Common myeloid progenitor, CD34-positive (primary cell): Measurements from ENCODE around the gene TUBGCP6.

Source experiments
- CTCF ChIA-PET: fragments of 350-600 bp; sonication (Branson Sonifier 250); formaldehyde crosslinking; loops from one replicate; lab custom pipeline; 2021; ENCODE audit warnings: antibody characterized with exemption; lab: Charles Lee
- POLR2A ChIA-PET: fragments of 350-600 bp; sonication (Branson Sonifier 250); formaldehyde crosslinking; loops from one replicate; lab custom pipeline; 2021; ENCODE audit warnings: antibody characterized with exemption; lab: Charles Lee
- DNase-seq, 3 donors: peaks; one replicate each; pipeline versions ENCODE4 v3.0.0 to v3.0.0-alpha.2; 2013
- H3K27ac ChIP-seq, 2 experiments: 1 replicate in 1 of 2; 2 replicates in 1 of 2; pipeline ENCODE4 v1.7.0; 2013; ENCODE audit warnings: inconsistent platforms in 2 of 2, low read length in 2 of 2, mild to moderate bottlenecking in 2 of 2, low read depth in 1 of 2, moderate library complexity in 1 of 2; ENCODE audit not compliant: severe bottlenecking in 2 of 2, insufficient read depth in 1 of 2, poor library complexity in 1 of 2
- H3K27me3 ChIP-seq, 5 experiments: replicated peaks in 2 of 5; 1 replicate in 3 of 5; 2 replicates in 2 of 5; pipeline versions ENCODE4 v1.6.1 to v1.7.0; 2013; ENCODE audit warnings: low read length in 4 of 5, mild to moderate bottlenecking in 2 of 5, moderate library complexity in 2 of 5, inconsistent platforms in 1 of 5; ENCODE audit not compliant: insufficient read depth in 5 of 5, control insufficient read depth in 4 of 5
- H3K36me3 ChIP-seq, 4 experiments: 1 replicate in 2 of 4; 2 replicates in 2 of 4; pipeline versions ENCODE4 v1.6.1 to v1.7.0; 2013; ENCODE audit warnings: low read length in 3 of 4, control low read depth in 1 of 4, mild to moderate bottlenecking in 1 of 4; ENCODE audit not compliant: control insufficient read depth in 4 of 4, insufficient read depth in 4 of 4
- H3K4me1 ChIP-seq, 4 experiments: 1 replicate in 3 of 4; 2 replicates in 1 of 4; pipeline versions ENCODE4 v1.6.1 to v1.7.1; 2013; ENCODE audit warnings: low read length in 3 of 4, mild to moderate bottlenecking in 3 of 4, control low read depth in 1 of 4, inconsistent platforms in 1 of 4, moderate library complexity in 1 of 4; ENCODE audit not compliant: control insufficient read depth in 4 of 4, insufficient read depth in 4 of 4; ENCODE audit errors: control extremely low read depth in 1 of 4
- H3K4me3 ChIP-seq, 7 experiments: 1 replicate in 4 of 7; 2 replicates in 3 of 7; pipeline versions ENCODE4 v1.5.1 to v1.7.0; 2013; ENCODE audit warnings: mild to moderate bottlenecking in 7 of 7, low read length in 6 of 7, moderate library complexity in 6 of 7, inconsistent platforms in 2 of 7, low read depth in 2 of 7, control low read depth in 1 of 7; ENCODE audit not compliant: insufficient read depth in 4 of 7, control insufficient read depth in 1 of 7; ENCODE audit errors: extremely low read depth in 1 of 7
- H3K9me3 ChIP-seq, 5 experiments: 1 replicate in 4 of 5; 2 replicates in 1 of 5; pipeline versions ENCODE4 v1.6.1 to v1.7.1; 2013; ENCODE audit warnings: low read length in 4 of 5, mild to moderate bottlenecking in 2 of 5, inconsistent platforms in 1 of 5, low read depth in 1 of 5, moderate library complexity in 1 of 5; ENCODE audit not compliant: control insufficient read depth in 4 of 5, insufficient read depth in 2 of 5; ENCODE audit errors: control extremely low read depth in 1 of 5
- WGBS: methylation state at CpG from one replicate; pipeline ENCODE4 v1.1.5; 2013; ENCODE audit not compliant: insufficient coverage; 5-methylcytosine and 5-hydroxymethylcytosine counted together

TUBGCP6 gene

GRCh38 chr22:50190941-50191741 is 53.7 kb downstream of the TUBGCP6 start:
- POLR2A ChIA-PET = interaction anchor here (0.6 to 3.6 kb wide), 25 partner anchors 7 to 264 kb away, joined by 3 to 55 read pairs (median 4); partner anchors contain the start of genes HDAC10, MLC1, PANX2 and PIM3
- WGBS = under 1% methylated on average over 16 of the region's 18 CpGs
- peak; percentile 90 to 99 (median 98) for DNase-seq
- peaks cover 0 to 80% (median 72%) of the 10 kb centered on the region in 4 experiments for H3K4me1 ChIP-seq
- peak overlapping the region; percentile 89 to 93 for H3K27ac ChIP-seq
- no peaks in the 10 kb centered on the region for H3K9me3 ChIP-seq
- CTCF ChIA-PET = interaction anchor here (0.7 to 3.2 kb wide), 12 partner anchors 9 to 424 kb away, joined by 3 to 14 read pairs (median 4); partner anchors contain the start of genes MLC1 and PANX2
- peak overlapping the region in 6 of 7 experiments; percentile 23 to 70 (median 63) for H3K4me3 ChIP-seq
- no peaks in the 10 kb centered on the region for H3K27me3 ChIP-seq
- peaks cover 2 to 40% (median 18%) of the 10 kb centered on the region in 4 experiments for H3K36me3 ChIP-seq

- H3K27ac ChIP-seq = peak overlapping the region; percentile 89 to 93
- no peaks in the 10 kb centered on the region for H3K9me3 ChIP-seq
- CTCF ChIA-PET = interaction anchor here (0.7 to 3.2 kb wide), 11 partner anchors 9 to 260 kb away, joined by 3 to 14 read pairs (median 4); partner anchors contain the start of genes MLC1 and PANX2
- H3K27me3 ChIP-seq = no peaks in the 10 kb centered on the region
- H3K36me3 ChIP-seq = peaks cover 2 to 34% (median 13%) of the 10 kb centered on the region in 4 experiments
- peak; percentile 86 to 94 (median 92) for DNase-seq
- WGBS = under 1% methylated on average over 38 of the region's 43 CpGs
- peaks cover 0 to 82% (median 73%) of the 10 kb centered on the region in 4 experiments for H3K4me1 ChIP-seq
- H3K4me3 ChIP-seq = peak overlapping the region; percentile 8 to 70 (median 62)
- POLR2A ChIA-PET = interaction anchor here (0.6 to 3.6 kb wide), 22 partner anchors 8 to 263 kb away, joined by 3 to 55 read pairs (median 4); partner anchors contain the start of genes HDAC10, MLC1, PANX2 and SELENOO
Observed at GRCh38 chr22:50190182-50190940, 54.5 kb downstream of the TUBGCP6 start.

- POLR2A ChIA-PET = interaction anchor here (0.8 to 3.6 kb wide), 6 partner anchors 9 to 104 kb away, joined by 3 to 55 read pairs (median 10); partner anchors contain the start of genes HDAC10, MLC1 and SELENOO
- H3K27me3 ChIP-seq = no peaks in the 10 kb centered on the region
- H3K4me3 ChIP-seq = peak overlapping the region in 5 of 7 experiments; percentile 47 to 70 (median 64)
- peaks cover 0 to 85% (median 78%) of the 10 kb centered on the region in 4 experiments for H3K4me1 ChIP-seq
- H3K36me3 ChIP-seq = peaks cover 2 to 28% (median 10%) of the 10 kb centered on the region in 4 experiments
- WGBS = 0% methylated on average over 3 of the region's 4 CpGs
- CTCF ChIA-PET = interaction anchor here (1.8 to 3.2 kb wide), 3 partner anchors 16 to 65 kb away, joined by 4 to 14 read pairs (median 6); no protein-coding TSS in a partner anchor
- H3K27ac ChIP-seq = peak overlapping the region; percentile 89 to 93
- H3K9me3 ChIP-seq = no peaks in the 10 kb centered on the region
- no peak for DNase-seq
Observed at GRCh38 chr22:50189849-50190181, 55.0 kb downstream of the TUBGCP6 start.

- 76% methylated on average over 13 of the region's 20 CpGs for WGBS
- H3K4me3 ChIP-seq = peak overlapping the region in 5 of 7 experiments; percentile 47 to 70 (median 64)
- H3K27ac ChIP-seq = peak overlapping the region; percentile 89 to 93
- CTCF ChIA-PET = interaction anchor here (0.7 to 3.2 kb wide), 4 partner anchors 15 to 64 kb away, joined by 3 to 14 read pairs (median 5); no protein-coding TSS in a partner anchor
- peaks cover 0 to 5% (median 0%) of the 10 kb centered on the region in 5 experiments for H3K27me3 ChIP-seq
- peaks cover 0 to 23% (median 6%) of the 10 kb centered on the region in 4 experiments for H3K36me3 ChIP-seq
- DNase-seq = no peak
- no peaks in the 10 kb centered on the region for H3K9me3 ChIP-seq
- H3K4me1 ChIP-seq = peaks cover 0 to 90% (median 83%) of the 10 kb centered on the region in 4 experiments
- POLR2A ChIA-PET = interaction anchor here (0.8 to 3.6 kb wide), 5 partner anchors 9 to 104 kb away, joined by 4 to 55 read pairs (median 10); partner anchors contain the start of genes MLC1 and SELENOO
Observed at GRCh38 chr22:50189184-50189848, 55.5 kb downstream of the TUBGCP6 start.

- H3K36me3 ChIP-seq = peaks cover 0 to 14% (median 1%) of the 10 kb centered on the region in 4 experiments
- ChIA-PET POLR2A (no interaction called here), CTCF (no interaction called here)
- no peak overlapping the region for H3K4me3 ChIP-seq
- DNase-seq = no peak
- H3K27me3 ChIP-seq = peaks cover 0 to 6% (median 0%) of the 10 kb centered on the region in 5 experiments
- WGBS = 98% methylated on average over 9 of the region's 11 CpGs
- no peak overlapping the region for H3K27ac ChIP-seq
- H3K9me3 ChIP-seq = no peaks in the 10 kb centered on the region
- peaks cover 0 to 86% (median 84%) of the 10 kb centered on the region in 4 experiments for H3K4me1 ChIP-seq
Observed at GRCh38 chr22:50188356-50188755, 56.5 kb downstream of the TUBGCP6 start.
